Stomach smooth muscle (tissue), 2 donors: Measurements from ENCODE around the gene DDX5.
A peak's percentile ranks its signal among the peaks of the same experiment; 100 is the strongest.

Experiments
- H3K27ac ChIP-seq: one replicate; pipeline ENCODE4 v1.7.0; 2013; ENCODE audit warnings: mild to moderate bottlenecking, low read length, inconsistent platforms
- H3K27me3 ChIP-seq, 2 donors: one replicate each; pipeline ENCODE4 v1.7.0; 2013; ENCODE audit warnings: low read length in 2 of 2; ENCODE audit not compliant: insufficient read depth in 2 of 2, control insufficient read depth in 1 of 2
- H3K36me3 ChIP-seq, 2 donors: one replicate each; pipeline ENCODE4 v1.7.0; 2013; ENCODE audit warnings: low read length in 2 of 2; ENCODE audit not compliant: control insufficient read depth in 2 of 2, insufficient read depth in 2 of 2
- H3K4me1 ChIP-seq: one replicate; pipeline ENCODE4 v1.7.0; 2013; ENCODE audit warnings: low read length; ENCODE audit not compliant: control insufficient read depth, insufficient read depth
- H3K4me3 ChIP-seq, 2 donors: one replicate each; pipeline ENCODE4 v1.7.0; 2013; ENCODE audit warnings: low read length in 2 of 2
- H3K9ac ChIP-seq, 2 donors: one replicate each; pipeline ENCODE4 v1.7.0; 2013; ENCODE audit warnings: low read length in 2 of 2, mild to moderate bottlenecking in 1 of 2
- H3K9me3 ChIP-seq, 2 donors: one replicate each; pipeline ENCODE4 v1.7.0; 2013; ENCODE audit warnings: low read length in 2 of 2; ENCODE audit not compliant: control insufficient read depth in 2 of 2
- donor health status: healthy.
- donor health status: Pancreatic carcinoma.

Gene DDX5

DNA sequence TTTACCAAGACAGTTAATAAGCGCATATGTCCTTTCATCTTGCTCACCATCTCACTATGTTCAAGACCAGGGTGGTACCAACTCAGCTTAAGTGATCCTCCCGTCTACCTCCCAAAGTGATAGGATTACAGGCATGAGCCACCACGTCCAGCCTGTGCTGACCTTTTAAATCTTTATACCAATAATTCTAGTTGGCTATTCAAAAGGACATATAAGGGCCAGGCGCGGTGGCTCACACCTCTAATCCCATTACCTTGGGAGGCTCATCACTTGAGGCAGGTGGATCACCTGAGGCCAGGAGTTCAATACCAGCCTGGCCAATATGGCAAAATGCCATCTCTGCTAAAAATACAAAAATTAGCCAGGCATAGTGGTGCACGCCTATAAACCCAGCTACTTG, 3.1 kb upstream of the DDX5 start:
- Histone ChIP-seq H3K4me1 (peaks cover 9% of the 10 kb centered on the region), H3K4me3 (no peak overlapping the region), H3K9ac (no peak overlapping the region), H3K36me3 (peaks cover 11 to 35% of the 10 kb centered on the region in 2 donors), H3K27ac (no peak overlapping the region), H3K9me3 (no peaks in the 10 kb centered on the region), H3K27me3 (no peaks in the 10 kb centered on the region)

DNA sequence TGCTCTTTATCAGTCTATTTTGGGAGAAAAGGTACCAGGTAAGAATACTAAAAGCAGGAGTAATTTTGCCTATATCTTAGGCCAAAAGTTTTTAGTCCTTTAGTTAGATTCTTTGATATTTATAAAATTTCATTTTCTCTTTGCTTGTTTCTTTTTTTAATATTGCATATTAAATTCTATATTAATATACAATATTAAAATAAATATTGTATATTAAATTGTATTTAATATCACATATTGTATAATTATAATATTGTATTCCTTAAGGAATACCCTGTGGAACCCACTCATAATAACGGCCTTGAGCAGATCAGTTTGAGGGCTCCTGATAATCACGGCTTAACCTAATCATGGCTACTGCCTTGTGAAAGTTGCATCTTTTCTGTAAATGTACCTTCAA, 2.6 kb upstream of the DDX5 start:
- H3K4me3 ChIP-seq = peak overlapping the region in 1 of 2 donors; percentile 100
- H3K27ac ChIP-seq = no peak overlapping the region
- no peaks in the 10 kb centered on the region for H3K27me3 ChIP-seq
- peaks cover 15 to 40% of the 10 kb centered on the region in 2 donors for H3K36me3 ChIP-seq
- H3K9me3 ChIP-seq = no peaks in the 10 kb centered on the region
- no peak overlapping the region for H3K9ac ChIP-seq
- H3K4me1 ChIP-seq = peaks cover 14% of the 10 kb centered on the region

DNA sequence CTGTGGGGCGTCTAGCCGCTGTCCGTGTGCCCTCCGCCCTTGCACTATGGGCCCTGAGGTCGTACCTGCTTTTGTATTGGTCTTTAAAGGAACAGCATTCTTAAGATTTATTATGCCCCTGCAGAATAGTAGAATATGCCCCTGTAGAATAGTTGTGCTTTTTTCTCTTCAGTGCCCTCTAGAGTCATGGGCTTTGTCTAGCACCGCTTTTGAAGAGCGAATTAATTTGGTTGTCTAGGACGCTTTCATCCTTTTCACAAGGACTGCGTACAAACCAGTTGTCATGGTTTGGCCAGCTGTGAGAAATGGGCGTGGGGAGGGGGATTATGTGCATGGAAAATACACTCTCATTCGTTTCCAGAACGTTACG, 1.3 kb upstream of the DDX5 start:
- no peaks in the 10 kb centered on the region for H3K27me3 ChIP-seq
- H3K27ac ChIP-seq = peak overlapping the region; percentile 100
- peaks cover 28 to 43% of the 10 kb centered on the region in 2 donors for H3K36me3 ChIP-seq
- H3K9me3 ChIP-seq = no peaks in the 10 kb centered on the region
- peaks cover 21% of the 10 kb centered on the region for H3K4me1 ChIP-seq
- peak overlapping the region; percentile 98 to 100 for H3K4me3 ChIP-seq
- H3K9ac ChIP-seq = peak overlapping the region; percentile 100

DNA sequence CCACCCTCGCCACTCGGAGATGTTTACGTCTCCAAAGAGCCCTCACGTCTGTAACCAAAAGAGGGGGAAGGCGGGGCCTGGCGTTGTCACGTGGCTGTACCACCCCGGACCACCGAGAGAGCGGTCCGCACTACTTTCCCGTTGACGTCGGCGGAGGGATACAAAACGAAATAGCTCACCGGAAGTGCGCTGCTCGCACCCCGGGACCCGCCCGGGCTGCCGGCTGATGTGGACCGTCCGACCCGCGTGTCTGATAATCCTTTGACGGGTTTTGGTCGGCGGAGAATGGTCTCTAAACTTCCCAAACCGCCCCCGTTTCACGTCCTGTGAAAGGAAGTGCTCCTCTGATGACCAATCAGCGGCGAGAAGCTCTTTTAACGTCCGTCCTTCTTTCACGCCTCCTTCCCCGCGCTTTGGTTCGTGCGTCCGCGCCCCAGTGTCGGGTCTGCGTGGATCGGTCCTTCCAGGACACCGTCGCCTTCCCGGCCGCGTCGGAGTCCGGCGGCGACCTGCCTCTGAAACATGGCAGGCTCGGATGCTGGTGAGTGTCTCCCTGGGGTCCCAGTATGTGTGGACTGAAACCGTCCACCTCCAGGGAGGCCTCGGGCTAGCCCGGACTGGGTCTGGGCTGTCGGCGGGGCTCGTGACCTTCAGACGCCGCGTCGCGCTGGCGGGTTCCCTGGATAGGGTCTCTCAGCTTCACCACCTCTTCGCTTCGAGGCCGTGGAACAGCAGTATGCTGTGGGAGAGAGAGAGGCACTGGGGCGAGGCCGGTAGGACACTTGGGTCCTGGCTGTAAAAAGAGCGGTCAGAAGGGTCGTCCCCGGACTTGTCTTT, 705 bp upstream of the DDX5 start, which contains the start of gene CEP95:
Gene CEP95, plus strand, starts transcription at position 402 of the 837 bp plus-strand sequence. Its CDS starts 121 bp downstream, at position 523.
- peaks cover 32 to 45% of the 10 kb centered on the region in 2 donors for H3K36me3 ChIP-seq
- H3K4me1 ChIP-seq = peaks cover 24% of the 10 kb centered on the region
- H3K9ac ChIP-seq = peak within 1 kb of the TSS; percentile 100
- H3K4me3 ChIP-seq = peak within 1 kb of the TSS; percentile 98 to 100
- peak within 1 kb of the TSS; percentile 100 for H3K27ac ChIP-seq
- H3K27me3 ChIP-seq = no peaks in the 10 kb centered on the region
- no peaks in the 10 kb centered on the region for H3K9me3 ChIP-seq

DNA sequence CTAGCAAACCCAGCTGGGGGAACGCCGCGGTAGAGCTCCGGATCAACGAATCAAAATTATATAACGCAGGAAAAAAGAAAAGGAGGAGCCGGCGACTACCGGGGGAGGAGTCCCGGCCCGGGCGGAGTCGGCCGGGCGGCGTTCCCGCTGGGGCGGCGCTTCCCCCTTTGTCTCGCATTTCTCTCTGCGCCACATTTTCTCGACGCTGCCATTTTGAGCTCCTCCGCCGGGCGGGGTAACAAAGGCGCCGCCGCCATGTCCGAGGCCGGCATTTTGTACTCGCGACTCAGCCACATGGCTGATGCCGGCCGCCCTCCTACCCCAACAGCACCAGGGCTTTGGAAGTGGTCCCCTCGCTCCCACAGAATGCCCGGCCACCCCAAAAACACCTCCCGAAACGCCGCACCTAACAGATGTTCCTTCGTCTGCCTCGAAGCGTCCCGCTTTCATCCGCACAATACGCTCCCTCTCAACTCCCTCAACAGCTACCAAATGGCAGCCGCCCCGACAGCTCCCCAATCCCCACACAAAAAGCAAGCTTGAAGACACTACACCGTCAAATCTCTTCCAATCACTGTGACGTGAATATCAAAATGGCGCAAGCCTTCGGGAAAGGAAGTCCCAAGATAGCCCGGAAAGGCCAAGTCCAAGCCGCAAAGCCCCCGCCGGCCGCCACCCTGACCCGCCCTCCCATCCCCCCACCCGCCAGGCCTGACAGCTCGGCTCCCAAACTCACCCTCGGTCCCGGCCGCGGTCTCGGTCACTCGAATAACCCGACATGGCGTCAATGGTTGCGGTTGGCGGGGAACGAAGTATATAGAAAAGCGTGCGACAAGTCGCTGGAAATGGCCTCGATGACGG, 519 bp downstream of the DDX5 start:
- Histone ChIP-seq H3K9ac (peak overlapping the region; percentile 100), H3K4me3 (peak overlapping the region; percentile 98 to 100), H3K36me3 (peaks cover 43 to 51% of the 10 kb centered on the region in 2 donors), H3K27ac (peak overlapping the region; percentile 100), H3K27me3 (no peaks in the 10 kb centered on the region), H3K9me3 (no peaks in the 10 kb centered on the region), H3K4me1 (peaks cover 29% of the 10 kb centered on the region)

DNA sequence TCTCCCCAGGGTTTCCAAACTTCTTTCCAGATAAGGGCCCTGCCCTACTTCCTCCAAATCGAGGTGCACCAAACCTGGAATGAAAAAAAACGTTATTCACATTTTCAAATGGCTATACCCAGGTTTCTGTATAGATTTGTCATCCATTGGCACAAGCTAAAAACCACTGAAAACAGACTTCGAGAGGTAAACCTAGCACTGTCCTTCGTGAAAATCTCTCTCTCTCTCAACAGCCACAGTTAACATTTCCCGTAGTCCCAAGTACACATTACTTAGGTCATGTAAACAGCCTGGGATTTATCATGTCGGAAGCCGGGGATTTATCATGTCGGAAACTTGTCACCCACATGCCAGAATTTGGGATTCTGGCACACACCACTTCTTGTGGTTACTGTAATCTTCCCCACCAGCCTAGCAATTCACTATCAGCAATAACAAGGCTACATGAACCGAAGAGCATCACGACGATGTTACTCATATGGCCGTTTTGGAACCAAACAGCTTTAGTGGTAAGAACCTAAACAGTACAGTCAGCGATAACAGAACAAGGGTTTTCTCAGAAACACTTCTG, 1.2 kb downstream of the DDX5 start:
- peak overlapping the region; percentile 100 for H3K27ac ChIP-seq
- peak overlapping the region; percentile 98 to 100 for H3K4me3 ChIP-seq
- H3K9me3 ChIP-seq = no peaks in the 10 kb centered on the region
- H3K27me3 ChIP-seq = no peaks in the 10 kb centered on the region
- peaks cover 49 to 53% of the 10 kb centered on the region in 2 donors for H3K36me3 ChIP-seq
- peak overlapping the region; percentile 100 for H3K9ac ChIP-seq
- peaks cover 32% of the 10 kb centered on the region for H3K4me1 ChIP-seq

DNA sequence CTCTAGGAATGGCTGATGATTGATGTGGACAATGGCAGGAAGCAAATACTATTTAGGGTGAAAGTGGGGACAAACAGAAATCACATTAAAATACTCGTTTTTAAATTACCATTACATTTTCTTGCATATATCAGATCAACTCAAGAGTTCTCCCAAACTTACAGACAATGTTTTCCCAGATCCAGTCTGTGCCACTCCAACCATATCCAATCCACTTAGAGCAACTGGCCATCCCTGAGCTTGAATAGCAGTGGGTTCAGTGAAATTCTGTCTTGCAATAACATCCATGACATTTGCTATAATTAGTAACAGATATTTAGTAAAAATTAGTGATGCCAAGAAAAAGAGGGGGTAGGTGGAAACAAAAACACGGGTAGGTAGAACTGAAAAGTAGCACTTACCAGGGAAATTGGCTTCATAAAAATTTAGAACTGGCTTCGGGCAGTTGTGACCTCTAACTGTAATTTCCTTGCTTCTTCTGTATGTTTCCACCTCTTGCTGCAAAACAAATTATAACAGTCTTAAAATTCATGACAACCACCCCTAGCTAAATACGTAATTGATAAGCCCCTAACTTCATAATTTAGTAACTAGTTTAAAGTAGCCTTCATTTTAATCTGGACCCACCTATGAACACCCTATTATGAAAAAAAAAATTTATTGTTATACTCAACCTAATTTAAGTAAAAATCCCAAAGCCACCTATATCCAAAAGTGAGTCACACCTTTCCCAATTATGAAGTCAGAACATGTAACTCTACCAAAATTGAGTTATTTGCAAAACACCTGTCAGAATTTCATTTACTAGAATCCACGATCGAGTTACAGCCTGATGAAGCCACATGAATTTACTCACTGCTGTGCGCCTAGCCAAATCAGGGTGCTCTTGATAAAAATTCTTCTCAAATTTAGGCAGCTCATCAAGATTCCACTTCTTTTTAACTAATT, 2.0 kb downstream of the DDX5 start:
- Histone ChIP-seq H3K9me3 (no peaks in the 10 kb centered on the region), H3K9ac (peak overlapping the region; percentile 100), H3K4me1 (peaks cover 34% of the 10 kb centered on the region), H3K27ac (peak overlapping the region; percentile 100), H3K36me3 (peaks cover 48 to 58% of the 10 kb centered on the region in 2 donors), H3K4me3 (peak overlapping the region; percentile 98 to 100), H3K27me3 (no peaks in the 10 kb centered on the region)

DNA sequence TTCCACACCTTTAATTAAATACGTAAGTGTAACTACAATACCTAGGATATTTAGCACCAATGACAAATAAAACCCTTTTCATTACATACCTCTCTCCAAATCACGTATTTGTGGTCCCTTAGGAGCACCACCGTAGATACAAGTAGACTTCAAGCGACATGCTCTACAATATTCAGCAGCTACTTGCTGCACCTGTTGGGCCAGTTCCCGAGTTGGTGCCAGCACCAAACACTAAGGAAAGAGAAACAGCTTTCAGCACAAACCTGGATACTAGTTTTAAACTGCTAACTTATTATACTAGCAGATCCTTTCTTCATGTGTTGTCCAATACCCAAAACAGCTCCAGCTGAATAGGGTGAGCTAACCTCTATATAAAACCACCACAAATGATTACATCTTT, 2.7 kb downstream of the DDX5 start:
- Histone ChIP-seq H3K27ac (no peak overlapping the region), H3K4me3 (peak overlapping the region; percentile 23 to 100), H3K27me3 (no peaks in the 10 kb centered on the region), H3K9me3 (no peaks in the 10 kb centered on the region), H3K9ac (no peak overlapping the region), H3K36me3 (peaks cover 47 to 66% of the 10 kb centered on the region in 2 donors), H3K4me1 (peaks cover 34% of the 10 kb centered on the region)

DNA sequence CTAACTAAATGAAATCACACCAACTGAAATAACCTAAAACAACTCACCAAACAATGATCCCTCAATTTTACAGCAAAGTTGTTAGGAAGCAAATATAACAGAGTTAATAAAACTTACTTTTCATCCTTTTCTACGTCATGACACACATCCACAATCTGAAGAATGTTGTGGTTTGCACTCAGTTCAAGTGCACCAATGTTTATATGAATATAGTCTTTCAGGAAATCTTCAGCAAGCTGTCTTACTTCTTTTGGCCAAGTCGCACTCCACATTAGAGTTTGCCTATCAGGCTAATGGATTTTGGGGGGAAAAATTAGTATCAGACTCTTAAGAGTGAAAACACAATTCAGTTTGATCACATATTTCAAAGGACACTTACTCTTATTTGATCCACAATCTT, 3.3 kb downstream of the DDX5 start:
- Histone ChIP-seq H3K27me3 (no peaks in the 10 kb centered on the region), H3K27ac (no peak overlapping the region), H3K9ac (no peak overlapping the region), H3K9me3 (no peaks in the 10 kb centered on the region), H3K36me3 (peaks cover 50 to 67% of the 10 kb centered on the region in 2 donors), H3K4me1 (peaks cover 32% of the 10 kb centered on the region), H3K4me3 (no peak overlapping the region)
